Brain microvascular endothelial cell (primary cell): ENCODE data around the gene CCDC159.

Source experiments
- DNase-seq: peaks from one replicate; pipeline ENCODE4 v3.0.0-alpha.2; 2020
- H3K27ac ChIP-seq: fragments of 250-450 bp; sonication (Bioruptor Pico); 2 replicates; pipeline ENCODE4 v1.5.1; 2020; ENCODE audit warnings: mild to moderate bottlenecking, moderate library complexity
- H3K27me3 ChIP-seq: fragments of 250-450 bp; sonication (Bioruptor Pico); replicated peaks from 2 replicates; pipeline ENCODE4 v1.5.1; 2020; ENCODE audit warnings: mild to moderate bottlenecking
- H3K36me3 ChIP-seq: fragments of 250-450 bp; sonication (Bioruptor Pico); replicated peaks from 2 replicates; pipeline ENCODE4 v1.5.1; 2020; ENCODE audit warnings: mild to moderate bottlenecking
- H3K4me3 ChIP-seq: 2 replicates; pipeline ENCODE4 v1.5.1; 2011; ENCODE audit warnings: low read depth, mild to moderate bottlenecking, control low read depth, low read length, moderate library complexity
- CTCF ChIP-seq: IDR thresholded peaks from 2 replicates; pipeline ENCODE4 v1.5.1; 2011; ENCODE audit warnings: low read depth, mild to moderate bottlenecking, moderate library complexity, low read length, control low read depth, inconsistent platforms; ENCODE audit errors: missing control alignments
- in situ Hi-C: cut with HindIII; loops from 2 replicates; pipeline ENCODE4 v1.10.0; 2017; ENCODE audit warnings: low sequenced_read_pairs, low pct_ligation_motif_present

CCDC159 gene

GRCh38 chr19:11373166-11373884, 27.0 kb downstream of the CCDC159 start:
- DNase-seq = no peak
- Histone ChIP-seq H3K27ac (no peak overlapping the region), H3K27me3 (no peaks in the 10 kb centered on the region), H3K36me3 (no peaks in the 10 kb centered on the region), H3K4me3 (no peak overlapping the region)
- in situ Hi-C loops = no loop called here
- TF ChIP-seq CTCF = no peak

- TF ChIP-seq CTCF = no peak
- no peak overlapping the region for H3K27ac ChIP-seq
- DNase-seq = no peak
- in situ Hi-C loops = no loop called here
- H3K4me3 ChIP-seq = peak overlapping the region; percentile 77
- H3K27me3 ChIP-seq = no peaks in the 10 kb centered on the region
- no peaks in the 10 kb centered on the region for H3K36me3 ChIP-seq
Observed at GRCh38 chr19:11373885-11374432, 27.6 kb downstream of the CCDC159 start.

- Histone ChIP-seq H3K27ac (peak within 1 kb of the TSS; percentile 78), H3K27me3 (no peaks in the 10 kb centered on the region), H3K4me3 (peak within 1 kb of the TSS; percentile 77), H3K36me3 (no peaks in the 10 kb centered on the region)
- DNase-seq = peak; percentile 99
- no peak for TF ChIP-seq CTCF
- in situ Hi-C loops = no loop called here
Observed at GRCh38 chr19:11374433-11375142, 28.3 kb downstream of the CCDC159 start, which contains the start of gene SWSAP1. Gene SWSAP1 (plus strand): TSS chr19:11374666. CDS start chr19:11374681, 15 bp downstream.

- peak overlapping the region; percentile 0 for H3K27ac ChIP-seq
- in situ Hi-C loops = no loop called here
- no peaks in the 10 kb centered on the region for H3K27me3 ChIP-seq
- H3K4me3 ChIP-seq = peak overlapping the region; percentile 31
- H3K36me3 ChIP-seq = no peaks in the 10 kb centered on the region
- no peak for TF ChIP-seq CTCF
- DNase-seq = no peak
Observed at GRCh38 chr19:11375143-11375948, 29.0 kb downstream of the CCDC159 start.

- in situ Hi-C loops = no loop called here
- TF ChIP-seq CTCF = no peak
- H3K27me3 ChIP-seq = no peaks in the 10 kb centered on the region
- H3K4me3 ChIP-seq = no peak overlapping the region
- peak overlapping the region; percentile 4 for H3K27ac ChIP-seq
- DNase-seq = peak; percentile 82
- H3K36me3 ChIP-seq = no peaks in the 10 kb centered on the region
Observed at GRCh38 chr19:11377237-11377636, 30.9 kb downstream of the CCDC159 start.
